ENCODE results near the gene SLC25A45. TPM values are rescaled to one million over a fixed set of nuclear protein-coding genes. Genes with fewer than 3 reads are reported as not detected.
A peak's percentile ranks its signal among the peaks of the same experiment; 100 is the strongest.
"Not testable (repeated sequence)": the region's sequence is repeated elsewhere in the genome, so short reads cannot be mapped to it uniquely, and the experiment has no call there.

Gene SLC25A45
- total RNA-seq, 1 donor = 5.8 TPM

DNA sequence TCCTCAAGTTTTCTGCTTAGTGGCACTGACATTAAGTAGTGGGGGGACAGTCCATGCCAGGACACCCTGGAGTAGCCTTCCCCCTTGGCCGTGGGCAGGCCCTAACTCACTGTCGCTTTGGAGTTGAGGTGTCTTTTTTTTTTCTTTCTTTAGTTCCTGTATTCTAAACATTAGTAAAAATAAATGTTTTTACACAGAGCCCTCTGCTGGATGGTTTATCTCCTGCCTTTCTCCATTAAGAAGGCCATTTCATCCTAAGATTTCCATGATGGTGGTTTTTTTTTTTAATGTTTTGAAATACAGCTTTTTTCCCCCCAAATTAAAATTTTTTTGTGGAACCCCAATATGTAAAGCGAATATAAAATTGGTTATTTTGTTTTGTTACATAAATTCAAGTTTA is 29.7 kb downstream of the SLC25A45 start:
- TF ChIP-seq, protein P1, sequence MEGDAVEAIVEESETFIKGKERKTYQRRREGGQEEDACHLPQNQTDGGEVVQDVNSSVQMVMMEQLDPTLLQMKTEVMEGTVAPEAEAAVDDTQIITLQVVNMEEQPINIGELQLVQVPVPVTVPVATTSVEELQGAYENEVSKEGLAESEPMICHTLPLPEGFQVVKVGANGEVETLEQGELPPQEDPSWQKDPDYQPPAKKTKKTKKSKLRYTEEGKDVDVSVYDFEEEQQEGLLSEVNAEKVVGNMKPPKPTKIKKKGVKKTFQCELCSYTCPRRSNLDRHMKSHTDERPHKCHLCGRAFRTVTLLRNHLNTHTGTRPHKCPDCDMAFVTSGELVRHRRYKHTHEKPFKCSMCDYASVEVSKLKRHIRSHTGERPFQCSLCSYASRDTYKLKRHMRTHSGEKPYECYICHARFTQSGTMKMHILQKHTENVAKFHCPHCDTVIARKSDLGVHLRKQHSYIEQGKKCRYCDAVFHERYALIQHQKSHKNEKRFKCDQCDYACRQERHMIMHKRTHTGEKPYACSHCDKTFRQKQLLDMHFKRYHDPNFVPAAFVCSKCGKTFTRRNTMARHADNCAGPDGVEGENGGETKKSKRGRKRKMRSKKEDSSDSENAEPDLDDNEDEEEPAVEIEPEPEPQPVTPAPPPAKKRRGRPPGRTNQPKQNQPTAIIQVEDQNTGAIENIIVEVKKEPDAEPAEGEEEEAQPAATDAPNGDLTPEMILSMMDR (IDR thresholded peaks at IDR 0.05; ENCODE audit: insufficient read depth, low read length) = peak; percentile 52
- DNase-seq (ENCODE audit: low read depth) = peak; percentile 54
- H3K4me3 ChIP-seq (ENCODE audit: low read depth, low read length) = no peak overlapping the region

DNA sequence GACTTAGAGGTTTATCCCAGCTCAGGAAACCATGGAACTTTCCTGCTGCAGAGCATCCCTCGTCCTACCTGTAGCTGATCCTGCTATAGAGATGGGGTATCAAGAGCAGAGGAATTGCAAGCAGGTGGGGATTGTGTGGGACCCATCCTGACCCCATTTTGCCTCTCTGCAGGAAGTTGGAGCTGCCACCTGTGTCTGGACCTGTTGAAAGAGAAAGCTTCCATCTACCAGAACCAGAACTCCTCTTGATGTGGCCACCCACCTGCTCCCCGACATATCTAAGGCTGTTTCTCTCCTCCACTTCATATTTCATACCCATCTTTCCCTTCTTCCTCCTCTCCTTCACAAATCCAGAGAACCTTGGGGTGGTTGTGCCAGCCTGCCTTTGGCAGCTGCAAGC is 30.9 kb downstream of the SLC25A45 start:
- no peak for DNase-seq (ENCODE audit: low read depth)
- TF ChIP-seq, protein P1 (IDR thresholded peaks at IDR 0.05; ENCODE audit: insufficient read depth, low read length) = no peak

DNA sequence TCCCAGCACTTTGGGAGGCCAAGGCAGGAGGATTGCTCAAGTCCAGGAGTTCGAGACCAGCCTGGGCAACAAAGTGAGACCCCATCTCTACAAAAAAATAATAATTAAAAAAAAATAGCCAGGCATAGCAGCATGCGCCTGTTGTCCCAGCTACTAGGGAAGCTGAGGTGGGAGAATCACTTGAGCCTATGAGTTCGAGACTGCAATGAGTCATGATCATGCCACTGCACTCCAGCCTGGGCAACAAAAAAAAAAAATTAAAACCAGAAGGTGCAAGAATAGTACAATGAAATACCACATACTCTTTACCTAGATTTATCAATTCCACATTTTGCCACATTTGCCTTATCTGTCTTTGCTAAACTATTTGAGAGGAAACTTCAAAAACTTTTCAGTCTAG is 40.6 kb downstream of the SLC25A45 start:
- no peak overlapping the region for H3K4me3 ChIP-seq (ENCODE audit: low read depth, low read length)
- no peak for DNase-seq (ENCODE audit: low read depth)
- TF ChIP-seq, protein P1 (IDR thresholded peaks at IDR 0.05; ENCODE audit: insufficient read depth, low read length) = no peak

More for the DNA sequence above, 30.9 kb downstream of the SLC25A45 start:
- H3K4me3 ChIP-seq (ENCODE audit: low read depth, low read length) = no peak overlapping the region

DNA sequence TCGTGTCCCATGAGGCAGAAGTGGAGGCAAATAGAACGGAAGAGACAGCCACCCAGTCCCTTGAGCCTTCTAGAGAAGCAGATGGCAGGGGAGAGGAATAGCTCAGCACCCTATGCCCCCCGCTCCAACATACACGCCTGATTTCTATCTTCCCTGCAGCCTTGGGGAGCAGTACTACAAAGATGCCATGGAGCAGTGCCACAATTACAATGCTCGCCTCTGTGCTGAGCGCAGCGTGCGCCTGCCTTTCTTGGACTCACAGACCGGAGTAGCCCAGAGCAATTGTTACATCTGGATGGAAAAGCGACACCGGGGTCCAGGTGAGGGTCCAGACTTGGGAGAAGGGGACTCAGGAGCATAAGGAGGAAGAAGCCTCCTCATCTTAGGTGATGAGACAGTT is 42.2 kb downstream of the SLC25A45 start:
- TF ChIP-seq, protein P1 (IDR thresholded peaks at IDR 0.05; ENCODE audit: insufficient read depth, low read length) = no peak
- no peak for DNase-seq (ENCODE audit: low read depth)
- H3K4me3 ChIP-seq (ENCODE audit: low read depth, low read length) = no peak overlapping the region

DNA sequence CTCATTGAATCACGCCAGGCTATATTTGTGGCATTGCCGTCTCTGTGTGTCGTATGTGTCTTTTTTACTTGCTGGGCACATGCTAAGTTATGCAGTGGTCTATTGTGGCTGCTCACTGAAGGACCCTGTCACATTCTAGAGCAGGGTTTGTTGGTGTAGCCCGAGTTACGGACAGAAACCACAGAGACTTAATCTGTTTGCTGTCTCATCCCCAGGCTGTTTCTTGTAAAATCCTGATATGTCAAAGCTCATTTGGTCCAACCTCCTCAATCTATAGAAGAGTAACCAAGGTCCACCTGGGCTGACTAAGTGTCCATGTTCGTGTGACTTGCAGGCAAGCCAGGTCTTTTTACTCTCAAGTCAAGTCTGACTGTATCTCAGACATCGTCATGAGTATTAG is 43.8 kb downstream of the SLC25A45 start:
- no peak for DNase-seq (ENCODE audit: low read depth)
- no peak overlapping the region for H3K4me3 ChIP-seq (ENCODE audit: low read depth, low read length)
- TF ChIP-seq, protein P1 (IDR thresholded peaks at IDR 0.05; ENCODE audit: insufficient read depth, low read length) = no peak

DNA sequence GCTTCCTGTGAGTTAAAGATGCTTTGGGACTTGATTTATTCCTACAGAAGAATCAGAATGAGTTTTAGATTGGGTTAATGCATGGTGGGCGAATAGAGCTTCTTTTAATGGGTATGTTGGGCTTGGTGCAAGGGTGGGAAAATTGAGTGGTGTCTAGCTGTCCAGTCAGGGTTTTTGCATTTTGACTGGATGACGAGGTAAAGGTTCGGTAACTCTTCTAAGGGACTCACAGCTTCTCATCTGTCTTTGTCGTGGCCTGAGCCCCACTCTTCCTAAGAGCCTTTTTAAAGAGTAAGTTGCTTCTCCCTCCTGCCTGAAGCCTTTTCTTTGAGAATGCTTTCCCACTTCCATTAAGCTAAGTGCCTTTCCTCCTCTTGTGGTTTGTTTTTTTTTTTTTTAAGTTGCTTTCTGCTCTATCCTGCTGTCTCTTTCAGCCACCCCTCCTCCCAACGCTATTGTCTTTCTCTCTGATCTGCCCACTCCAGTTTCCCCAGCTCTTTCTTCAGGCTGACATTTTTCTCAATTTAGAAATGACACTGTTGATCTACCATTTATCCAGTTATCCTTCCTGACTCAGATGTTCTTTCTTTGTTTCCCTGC is 47.6 kb downstream of the SLC25A45 start:
- peak overlapping the region; percentile 87 for H3K4me3 ChIP-seq (ENCODE audit: low read depth, low read length)
- DNase-seq (ENCODE audit: low read depth) = no peak
- TF ChIP-seq, protein P1 (IDR thresholded peaks at IDR 0.05; ENCODE audit: insufficient read depth, low read length) = no peak

DNA sequence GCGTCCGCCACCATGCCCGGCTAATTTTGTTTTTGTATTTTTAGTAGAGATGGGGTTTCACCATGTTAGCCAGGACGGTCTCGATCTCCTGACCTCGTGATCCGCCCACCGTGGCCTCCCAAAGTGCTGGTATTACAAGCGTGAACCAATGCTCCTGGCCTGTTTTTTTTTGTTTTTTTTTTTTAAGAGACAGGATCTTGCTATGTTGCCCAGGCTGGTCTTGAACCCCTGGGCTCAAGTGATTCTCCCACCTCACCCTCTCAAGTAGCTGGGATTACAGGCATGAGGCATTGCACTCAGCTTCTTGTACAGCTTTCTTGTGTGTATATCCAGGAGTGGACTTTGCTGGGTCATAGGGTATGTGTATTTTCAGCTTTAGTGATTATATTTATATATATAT is 49.9 kb downstream of the SLC25A45 start:
- H3K4me3 ChIP-seq (ENCODE audit: low read depth, low read length); DNase-seq (ENCODE audit: low read depth): not testable (repeated sequence)

Measured in fibroblast of the aortic adventitia (primary cell).